HEK293 (cell line): ENCODE data around the gene DHRS13.

Experiments
- CTCF ChIP-seq: fragments of 450-650 bp; formaldehyde crosslinking; IDR thresholded peaks from 2 replicates; pipeline ENCODE4 v1.5.1; 2016; ENCODE audit warnings: missing biosample characterization, missing genetic modification characterization
- YY2 ChIP-seq: fragments of 450-650 bp; formaldehyde crosslinking; IDR thresholded peaks from 2 replicates; pipeline ENCODE4 v1.5.1; 2016; ENCODE audit warnings: missing biosample characterization, missing genetic modification characterization
- ZBTB7A ChIP-seq: fragments of 450-650 bp; formaldehyde crosslinking; IDR thresholded peaks from 2 replicates; pipeline ENCODE4 v1.5.1; 2016; ENCODE audit warnings: low read depth, missing biosample characterization, missing genetic modification characterization
- ZFP37 ChIP-seq: fragments of 450-650 bp; formaldehyde crosslinking; IDR thresholded peaks from 2 replicates; pipeline ENCODE4 v1.5.1; 2016; ENCODE audit warnings: missing biosample characterization, missing genetic modification characterization
- ZNF146 ChIP-seq: fragments of 450-650 bp; formaldehyde crosslinking; IDR thresholded peaks from 2 replicates; pipeline ENCODE4 v1.5.1; 2016; ENCODE audit warnings: missing biosample characterization, missing genetic modification characterization
- ZNF169 ChIP-seq: fragments of 450-650 bp; formaldehyde crosslinking; IDR thresholded peaks from 2 replicates; pipeline ENCODE4 v1.5.1; 2016; ENCODE audit warnings: missing biosample characterization, missing genetic modification characterization
- ZNF548 ChIP-seq: fragments of 450-650 bp; formaldehyde crosslinking; IDR thresholded peaks from 2 replicates; pipeline ENCODE4 v1.5.1; 2016; ENCODE audit warnings: missing biosample characterization, missing genetic modification characterization
- ZNF560 ChIP-seq: fragments of 450-650 bp; formaldehyde crosslinking; IDR thresholded peaks from 2 replicates; pipeline ENCODE4 v1.5.1; 2017; ENCODE audit warnings: missing biosample characterization, missing genetic modification characterization, borderline replicate concordance

- TF ChIP-seq ZNF146 (tag by site-specific recombination) (no peak), YY2 (tag by site-specific recombination) (no peak), ZNF548 (tag by site-specific recombination) (no peak), CTCF (tag by site-specific recombination) (no peak), ZNF560 (tag by site-specific recombination) (no peak), ZBTB7A (tag by site-specific recombination) (no peak), ZNF169 (tag by site-specific recombination) (no peak), ZFP37 (no peak)
Observed at GRCh38 chr17:28862561-28862960, 40.3 kb downstream of the DHRS13 start.
